ENCODE measurements around the gene TCEA3. TPM values are rescaled to one million over a fixed set of nuclear protein-coding genes. Genes with fewer than 3 reads are reported as not detected.

The TCEA3 gene
- total RNA-seq, 3 donors from 2014 or later (not counting 1 experiment from before 2014, with no cell fraction given): 0.75 to 1.5 (median 0.94) TPM

- Mint-ChIP-seq H3K4me1 (no peaks in the 10 kb centered on the region), H3K27me3 (ENCODE audit: low read depth in 2 of 2) (peaks cover 0 to 6% of the 10 kb centered on the region in 2 donors)
- intact Hi-C loops (cut with micrococcal nuclease): no loop called here
Measured at GRCh38 chr1:23441446-23442148, 17.0 kb upstream of the TCEA3 start.

GRCh38 chr1:23438545-23438944 is 14.0 kb upstream of the TCEA3 start:
- H3K4me1 Mint-ChIP-seq: no peaks in the 10 kb centered on the region
- no peak overlapping the region for H3K4me3 Mint-ChIP-seq
- H3K9me3 Mint-ChIP-seq: no peaks in the 10 kb centered on the region
- Histone ChIP-seq H3K36me3 (ENCODE audit: control insufficient read depth, insufficient read depth, low read length) (no peaks in the 10 kb centered on the region), H3K4me3 (ENCODE audit: low read length) (no peak overlapping the region), H3K27me3 (ENCODE audit: control insufficient read depth, insufficient read depth, low read length) (no peaks in the 10 kb centered on the region), H3K27ac (ENCODE audit: low read length) (no peak overlapping the region), H3K4me1 (ENCODE audit: control insufficient read depth, insufficient read depth, low read length) (no peaks in the 10 kb centered on the region), H3K9me3 (ENCODE audit: control insufficient read depth, insufficient read depth, low read length) (no peaks in the 10 kb centered on the region)
- ATAC-seq (no peak), DNase-seq (no peak)
- peaks cover 0 to 8% of the 10 kb centered on the region in 2 donors for H3K27me3 Mint-ChIP-seq (ENCODE audit: low read depth in 2 of 2)
- 86% methylated on average over 8 of the region's 8 CpGs for WGBS (ENCODE audit: insufficient coverage)
- no peak for TF ChIP-seq CTCF (IDR thresholded peaks at IDR 0.05)
- intact Hi-C loops (cut with micrococcal nuclease): no loop called here
- H3K27ac Mint-ChIP-seq: no peak overlapping the region
- H3K36me3 Mint-ChIP-seq: no peaks in the 10 kb centered on the region

More at GRCh38 chr1:23441446-23442148, 17.0 kb upstream of the TCEA3 start:
- H3K4me1 ChIP-seq (ENCODE audit: control insufficient read depth, insufficient read depth, low read length): no peaks in the 10 kb centered on the region
- H3K27me3 ChIP-seq (ENCODE audit: control insufficient read depth, insufficient read depth, low read length): no peaks in the 10 kb centered on the region
- H3K9me3 ChIP-seq (ENCODE audit: control insufficient read depth, insufficient read depth, low read length): no peaks in the 10 kb centered on the region
- no peak overlapping the region for H3K27ac Mint-ChIP-seq
- H3K4me3 ChIP-seq (ENCODE audit: low read length): no peak overlapping the region
- no peak overlapping the region for H3K27ac ChIP-seq (ENCODE audit: low read length)
- H3K4me3 Mint-ChIP-seq: no peak overlapping the region
- TF ChIP-seq CTCF (IDR thresholded peaks at IDR 0.05): no peak
- no peak for ATAC-seq
- no peak for DNase-seq
- WGBS (ENCODE audit: insufficient coverage): 87% methylated on average over 7 of the region's 8 CpGs
- H3K36me3 Mint-ChIP-seq: no peaks in the 10 kb centered on the region
- H3K9me3 Mint-ChIP-seq: no peaks in the 10 kb centered on the region
- no peaks in the 10 kb centered on the region for H3K36me3 ChIP-seq (ENCODE audit: control insufficient read depth, insufficient read depth, low read length)

- no peak overlapping the region for H3K27ac ChIP-seq (ENCODE audit: low read length)
- intact Hi-C loops (cut with micrococcal nuclease): no loop called here
- Mint-ChIP-seq H3K36me3 (no peaks in the 10 kb centered on the region), H3K27ac (no peak overlapping the region), H3K9me3 (no peaks in the 10 kb centered on the region), H3K4me3 (no peak overlapping the region), H3K27me3 (ENCODE audit: low read depth in 2 of 2) (peaks cover 0 to 8% of the 10 kb centered on the region in 2 donors), H3K4me1 (no peaks in the 10 kb centered on the region)
- no peaks in the 10 kb centered on the region for H3K36me3 ChIP-seq (ENCODE audit: control insufficient read depth, insufficient read depth, low read length)
- ATAC-seq (no peak), DNase-seq (no peak)
- H3K4me1 ChIP-seq (ENCODE audit: control insufficient read depth, insufficient read depth, low read length): no peaks in the 10 kb centered on the region
- H3K4me3 ChIP-seq (ENCODE audit: low read length): no peak overlapping the region
- no peaks in the 10 kb centered on the region for H3K27me3 ChIP-seq (ENCODE audit: control insufficient read depth, insufficient read depth, low read length)
- WGBS (ENCODE audit: insufficient coverage): 92% methylated on average over 13 of the region's 13 CpGs
- no peaks in the 10 kb centered on the region for H3K9me3 ChIP-seq (ENCODE audit: control insufficient read depth, insufficient read depth, low read length)
- no peak for TF ChIP-seq CTCF (IDR thresholded peaks at IDR 0.05)
Measured at GRCh38 chr1:23437355-23437664, 12.8 kb upstream of the TCEA3 start.
